ENCODE results near the gene CCDC32.

CCDC32 gene

DNA sequence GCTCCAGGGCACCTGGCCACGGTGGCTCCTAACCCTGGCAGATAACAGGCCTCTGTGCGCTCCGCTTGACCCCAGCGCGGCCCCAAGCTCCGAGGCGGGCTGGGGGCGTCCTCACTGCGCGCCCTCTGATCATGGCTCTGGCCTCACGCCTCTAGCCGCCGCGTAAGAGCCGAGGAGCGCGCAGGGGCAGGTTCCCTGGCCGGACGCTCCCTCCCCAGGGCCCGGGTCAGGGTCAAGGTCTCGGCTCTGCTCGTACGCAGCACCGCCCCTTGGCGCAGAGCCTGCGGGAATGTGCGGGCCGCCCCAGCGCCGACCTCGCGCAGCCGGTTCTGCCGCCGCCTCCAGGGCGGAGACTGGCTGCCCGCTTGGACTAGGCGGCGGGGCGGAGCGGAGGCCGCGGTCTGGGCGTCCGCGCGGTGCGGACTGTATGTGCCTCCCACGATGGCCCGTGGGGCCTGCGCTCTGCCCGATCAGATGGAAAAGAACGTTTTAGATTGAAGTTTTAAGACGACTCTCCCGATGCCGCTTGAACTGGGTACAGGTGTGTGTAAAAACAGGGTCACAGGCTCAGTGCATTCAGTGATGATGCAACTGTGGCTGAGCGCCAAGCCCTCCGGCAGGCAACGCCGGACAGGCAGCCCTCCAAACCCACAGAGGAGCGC, 53.2 kb downstream of the CCDC32 start:
- DNase-seq, result peak; percentile 26 to 27

- no peak for DNase-seq
These were observed 53.8 kb downstream of the CCDC32 start for GRCh38 chr15:40511093-40511471.

GRCh38 chr15:40510201-40510600, 54.6 kb downstream of the CCDC32 start:
- no peak for DNase-seq

DNA sequence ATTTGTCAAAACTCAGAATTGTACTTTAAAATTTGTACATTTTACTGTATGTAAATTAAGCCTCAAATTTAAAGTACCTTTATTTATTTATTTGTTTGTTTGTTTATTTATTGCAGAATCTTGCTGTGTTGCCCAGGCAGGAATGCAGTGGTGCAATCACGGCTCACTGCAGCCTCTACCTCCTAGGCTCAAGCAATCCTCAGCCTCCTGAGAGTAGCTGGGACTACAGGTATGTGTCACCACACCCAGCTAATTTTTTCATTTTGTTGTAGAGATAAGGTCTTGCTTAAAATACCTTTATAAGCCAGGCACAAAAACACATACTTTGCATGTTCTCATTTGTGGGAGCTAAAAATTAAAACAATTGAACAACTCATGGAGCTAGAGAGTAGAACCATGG, 56.6 kb downstream of the CCDC32 start:
- DNase-seq, result no peak

GRCh38 chr15:40506964-40507571, 57.8 kb downstream of the CCDC32 start:
- peak; percentile 65 to 76 for DNase-seq

Measured in activated CD4-positive, alpha-beta T cell treated with anti-CD3 and anti-CD28 coated beads, Interleukin-2, amount 50 U/mL, for 48 hours (primary cell).